GM12878 (cell line): ENCODE results near the gene DNAJC18. TPM values are rescaled to one million over a fixed set of nuclear protein-coding genes. Genes with fewer than 3 reads are reported as not detected.

ENCODE experiments used
- ATAC-seq: fragments of 200-7000 bp; cut with Tn5 transposase; 3 replicates; pipeline ENCODE4 v1.9.1; 2020; ENCODE audit warnings: mild to moderate bottlenecking, moderate library complexity
- BruUV-seq: library from RNA; stranded (reverse); fragments of 400-500 nt; replicated peaks from 2 replicates; lab custom pipeline; 2021; lab: Mats Ljungman, UMichigan
- CTCF ChIA-PET: fragments of 300-600 bp; sonication (Branson Sonifier 250); formaldehyde crosslinking; extraction: SDS; loops from one replicate; lab custom pipeline; 2021; ENCODE audit warnings: inconsistent platforms; lab: Yijun Ruan, JAX
- POLR2A ChIA-PET: fragments of 350-600 bp; formaldehyde crosslinking; extraction: SDS; loops from one replicate; lab custom pipeline; 2021; ENCODE audit warnings: inconsistent platforms; lab: Charles Lee
- RAD21 ChIA-PET: fragments of 300-600 bp; sonication (Branson Sonifier 250); formaldehyde crosslinking; loops from one replicate; lab custom pipeline; 2023; ENCODE audit warnings: antibody characterized with exemption; ENCODE audit not compliant: unreplicated experiment; lab: Charles Lee
- SMC1A ChIA-PET: fragments of 300-600 bp; sonication (Branson Sonifier 250); formaldehyde crosslinking; loops from one replicate; lab custom pipeline; 2023; ENCODE audit not compliant: unreplicated experiment, uncharacterized antibody; lab: Charles Lee
- DNase-seq: peaks from one replicate; pipeline ENCODE4 v3.0.0-alpha.2; 2011; ENCODE audit warnings: low read depth, low spot score
- FAIRE-seq: peaks from 3 replicates; lab custom pipeline; 2011; peaks lifted over from hg19 to GRCh38; lab: Jason Lieb, UNC
- H2AFZ ChIP-seq: 2 replicates; pipeline ENCODE4 v1.6.0; 2011; ENCODE audit warnings: low read depth, low read length, control low read depth; ENCODE audit not compliant: control insufficient read depth
- H3K27ac ChIP-seq: 2 replicates; pipeline ENCODE4 v1.5.1; 2011; ENCODE audit warnings: control low read depth; ENCODE audit not compliant: control insufficient read depth, insufficient read depth
- H3K27me3 ChIP-seq, 2 experiments: replicated peaks in 1 of 2; 2 replicates each; pipeline versions ENCODE4 v1.6.0 to v1.6.1; 2011; ENCODE audit warnings: low read length in 1 of 2; ENCODE audit not compliant: control insufficient read depth in 2 of 2, insufficient read depth in 2 of 2
- H3K36me3 ChIP-seq, 2 experiments: 2 replicates each; pipeline ENCODE4 v1.5.1; 2011; ENCODE audit warnings: low read length in 1 of 2; ENCODE audit not compliant: control insufficient read depth in 2 of 2, insufficient read depth in 2 of 2
- H3K4me1 ChIP-seq: 2 replicates; pipeline ENCODE4 v1.6.1; 2011; ENCODE audit warnings: mild to moderate bottlenecking, low read length, moderate library complexity, mixed read lengths; ENCODE audit not compliant: control insufficient read depth, insufficient read depth
- H3K4me2 ChIP-seq: 2 replicates; pipeline ENCODE4 v1.6.0; 2011; ENCODE audit warnings: control low read depth; ENCODE audit not compliant: control insufficient read depth, insufficient read depth
- H3K4me3 ChIP-seq: fragments of 200-600 bp; sonication (generic); 2 replicates; pipeline ENCODE4 v1.5.1; 2016
- H3K79me2 ChIP-seq: 2 replicates; pipeline ENCODE4 v1.6.0; 2011; ENCODE audit warnings: low read length; ENCODE audit not compliant: control insufficient read depth, insufficient read depth
- H3K9ac ChIP-seq: 2 replicates; pipeline ENCODE4 v1.8.0; 2011; ENCODE audit warnings: low read length, control low read depth, mixed read lengths; ENCODE audit not compliant: control insufficient read depth, insufficient read depth
- H3K9me3 ChIP-seq: replicated peaks from 3 replicates; pipeline ENCODE4 v1.5.1; 2011; ENCODE audit warnings: mild to moderate bottlenecking, low read length; ENCODE audit not compliant: control insufficient read depth, insufficient read depth
- H4K20me1 ChIP-seq: 2 replicates; pipeline ENCODE4 v1.6.0; 2011; ENCODE audit not compliant: control insufficient read depth, insufficient read depth
- MYB ChIP-seq: fragments of 150-350 bp; IDR thresholded peaks from 2 replicates; pipeline ENCODE4 v1.6.1; 2014; ENCODE audit warnings: mild to moderate bottlenecking, low read depth, low read length, borderline replicate concordance
- NBN ChIP-seq: fragments of 450-650 bp; IDR thresholded peaks from 2 replicates; pipeline ENCODE4 v1.6.1; 2016
- NFXL1 ChIP-seq: fragments of 450-650 bp; IDR thresholded peaks from 2 replicates; pipeline ENCODE4 v1.6.1; 2017; ENCODE audit warnings: antibody characterized with exemption, mild to moderate bottlenecking, borderline replicate concordance
- PML ChIP-seq: IDR thresholded peaks from 2 replicates; pipeline ENCODE4 v1.6.1; 2012; ENCODE audit warnings: low read length, inconsistent platforms
- POU2F2 ChIP-seq: IDR thresholded peaks from 3 replicates; pipeline ENCODE4 v1.6.1; 2011; ENCODE audit warnings: low read depth, mild to moderate bottlenecking, low read length, borderline replicate concordance
- SPI1 ChIP-seq: IDR thresholded peaks from 2 replicates; pipeline ENCODE4 v1.6.1; 2011; ENCODE audit warnings: low read depth, mild to moderate bottlenecking, low read length, moderate library complexity, borderline replicate concordance; ENCODE audit not compliant: insufficient read depth
- TCF7 ChIP-seq: IDR thresholded peaks from 2 replicates; pipeline ENCODE4 v1.6.1; 2014; ENCODE audit warnings: antibody characterized with exemption, borderline replicate concordance
- whole genome bisulfite sequencing: methylation state at CpG from one replicate; pipeline ENCODE4 v1.1.6; 2016; ENCODE audit warnings: low lambda C conversion rate; ENCODE audit not compliant: insufficient replicate concordance, insufficient coverage; ENCODE audit errors: missing lambda C conversion rate; 5-methylcytosine and 5-hydroxymethylcytosine counted together
- in situ Hi-C: fragments of 300-500 bp; cut with MboI; formaldehyde crosslinking; loops from 9 replicates; pipeline ENCODE4 v1.14.3; 2018; ENCODE audit warnings: mixed read lengths
- intact Hi-C: fragments of 100-400 bp; cut with micrococcal nuclease; formaldehyde crosslinking; loops from one replicate; pipeline ENCODE4 v1.14.2; 2022; ENCODE audit not compliant: unreplicated experiment
- polyA plus RNA-seq, 11 experiments: library from polyadenylated mRNA; depleted of rRNA in 4 of 11; unstranded in 6 of 11; stranded (reverse) in 5 of 11; fragments of >200 nt; fragmentation: Nextera tagmentation in 4 of 11; fragmentation: Illumina TruSeq in 1 of 11; extraction: Ambion mirVana in 4 of 11; extraction: Trizol in 1 of 11; gene quantifications; 1 replicate in 1 of 11; 2 replicates in 10 of 11; pipeline versions ENCODE4 v1.2.1 to v1.2.3, GENCODE V29; 2011 to 2016; ENCODE audit warnings: inconsistent platforms in 2 of 11, missing spikeins in 2 of 11, low read depth in 1 of 11
- total RNA-seq, 4 experiments: library from RNA; depleted of rRNA in 3 of 4; stranded (reverse); fragments of >200 nt in 3 of 4; fragmentation: Illumina TruSeq in 1 of 4; extraction: Trizol in 1 of 4; gene quantifications; 2 replicates each; pipeline versions ENCODE4 v1.2.1 to v1.2.3, GENCODE V29; 2013 to 2021
- TF ChIP-seq, protein P1 (sequence below): fragments of 450-650 bp; formaldehyde crosslinking; IDR thresholded peaks from 2 replicates; pipeline ENCODE4 v1.4.0; 2022; ENCODE audit warnings: mild to moderate bottlenecking, moderate library complexity

DNAJC18 gene
- total and polyA plus RNA-seq, 10 of the 15 experiments (the other 5 are each of a cell fraction or from before 2014, with no cell fraction given): 6.4 to 26.7 (median 17.7) TPM

- Histone ChIP-seq H3K4me3 (no peak overlapping the region), H3K9me3 (no peaks in the 10 kb centered on the region), H3K79me2 (no peaks in the 10 kb centered on the region), H4K20me1 (no peaks in the 10 kb centered on the region), H3K27ac (no peak overlapping the region), H3K36me3 (peaks cover 0 to 3% of the 10 kb centered on the region in 2 experiments; a peak in 2 of 4 replicates), H3K27me3 (no peaks in the 10 kb centered on the region), H3K4me1 (peaks cover 17% of the 10 kb centered on the region), H3K9ac (no peak overlapping the region), H3K4me2 (no peak overlapping the region), H2AFZ (no peak overlapping the region)
- BruUV-seq: no TSS peak
- intact Hi-C loops (no loop called here), in situ Hi-C loops (no loop called here)
- ChIA-PET CTCF (interaction anchor here (0.7 to 9.5 kb wide), 16 partner anchors 8 to 236 kb away, joined by 3 to 491 read pairs (median 5); partner anchors contain the start of genes PAIP2 and PROB1), POLR2A (interaction anchor here (0.8 to 2.3 kb wide), 6 partner anchors 12 to 95 kb away, joined by 3 to 8 read pairs (median 4); partner anchors contain the start of gene SPATA24), SMC1A (interaction anchor here (0.7 to 4.4 kb wide), 10 partner anchors 9 to 167 kb away, joined by 3 to 105 read pairs (median 5); partner anchors contain the start of gene DNAJC18), RAD21 (interaction anchor here (1.0 to 9.2 kb wide), 7 partner anchors 11 to 208 kb away, joined by 3 to 241 read pairs (median 4); partner anchors contain the start of genes SPATA24 and UBE2D2)
- DNase-seq: no peak
- no peak for ATAC-seq
- no peak for FAIRE-seq
- TF ChIP-seq SPI1: no peak
- TF ChIP-seq, protein P1, sequence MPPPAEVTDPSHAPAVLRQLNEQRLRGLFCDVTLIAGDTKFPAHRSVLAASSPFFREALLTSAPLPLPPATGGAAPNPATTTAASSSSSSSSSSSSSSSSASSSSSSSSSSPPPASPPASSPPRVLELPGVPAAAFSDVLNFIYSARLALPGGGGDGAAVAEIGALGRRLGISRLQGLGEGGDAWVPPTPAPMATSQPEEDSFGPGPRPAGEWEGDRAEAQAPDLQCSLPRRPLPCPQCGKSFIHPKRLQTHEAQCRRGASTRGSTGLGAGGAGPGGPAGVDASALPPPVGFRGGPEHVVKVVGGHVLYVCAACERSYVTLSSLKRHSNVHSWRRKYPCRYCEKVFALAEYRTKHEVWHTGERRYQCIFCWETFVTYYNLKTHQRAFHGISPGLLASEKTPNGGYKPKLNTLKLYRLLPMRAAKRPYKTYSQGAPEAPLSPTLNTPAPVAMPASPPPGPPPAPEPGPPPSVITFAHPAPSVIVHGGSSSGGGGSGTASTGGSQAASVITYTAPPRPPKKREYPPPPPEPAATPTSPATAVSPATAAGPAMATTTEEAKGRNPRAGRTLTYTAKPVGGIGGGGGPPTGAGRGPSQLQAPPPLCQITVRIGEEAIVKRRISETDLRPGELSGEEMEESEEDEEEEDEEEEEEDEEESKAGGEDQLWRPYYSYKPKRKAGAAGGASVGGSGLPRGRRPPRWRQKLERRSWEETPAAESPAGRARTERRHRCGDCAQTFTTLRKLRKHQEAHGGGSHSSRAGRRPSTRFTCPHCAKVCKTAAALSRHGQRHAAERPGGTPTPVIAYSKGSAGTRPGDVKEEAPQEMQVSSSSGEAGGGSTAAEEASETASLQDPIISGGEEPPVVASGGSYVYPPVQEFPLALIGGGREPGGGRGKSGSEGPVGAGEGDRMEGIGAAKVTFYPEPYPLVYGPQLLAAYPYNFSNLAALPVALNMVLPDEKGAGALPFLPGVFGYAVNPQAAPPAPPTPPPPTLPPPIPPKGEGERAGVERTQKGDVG: no peak
- no peak for TF ChIP-seq NBN
- no peak for TF ChIP-seq PML
- no peak for TF ChIP-seq TCF7
- no peak for TF ChIP-seq MYB
- TF ChIP-seq POU2F2: no peak
- no peak for TF ChIP-seq NFXL1
- WGBS: 90% methylated on average over 1 of the region's 1 CpG
Observed at GRCh38 chr5:139418793-139419192, 20.5 kb downstream of the DNAJC18 start.
